GM19238 (cell line): ENCODE measurements around the gene MYO1H.
"Not testable (repeated sequence)": the region's sequence is repeated elsewhere in the genome, so short reads cannot be mapped to it uniquely, and the experiment has no call there.

Experiments
- DNase-seq: peaks from one replicate; pipeline ENCODE4 v3.0.0; 2011; ENCODE audit warnings: low spot score; ENCODE audit not compliant: insufficient read length

Gene MYO1H

GRCh38 chr12:109347589-109347988 is at the start of gene MYO1H:
MYO1H (plus strand) TSS chr12:109347900; CDS start chr12:109347961, 61 bp downstream.
- DNase-seq, result no peak

GRCh38 chr12:109299849-109300248 is 47.9 kb upstream of the MYO1H start:
- DNase-seq, result no peak

- no peak for DNase-seq
These were observed 46.0 kb upstream of the MYO1H start for GRCh38 chr12:109301643-109302168.

GRCh38 chr12:109302358-109302757 is 45.3 kb upstream of the MYO1H start:
- DNase-seq, result no peak

GRCh38 chr12:109302770-109303169 is 44.9 kb upstream of the MYO1H start:
- no peak for DNase-seq

GRCh38 chr12:109304485-109304884 is 43.2 kb upstream of the MYO1H start:
- no peak for DNase-seq

- no peak for DNase-seq
These were observed 42.2 kb upstream of the MYO1H start for GRCh38 chr12:109305547-109305946.

GRCh38 chr12:109307051-109307450 is 40.6 kb upstream of the MYO1H start:
- no peak for DNase-seq

- DNase-seq, result no peak
These were observed 38.9 kb upstream of the MYO1H start, which contains the start of gene FOXN4 for GRCh38 chr12:109308534-109309380. FOXN4 (minus strand) TSS chr12:109309284; CDS start chr12:109308321, 963 bp downstream.

GRCh38 chr12:109309381-109310246 is 38.1 kb upstream of the MYO1H start:
- DNase-seq, result no peak

- no peak for DNase-seq
These were observed 37.2 kb upstream of the MYO1H start for GRCh38 chr12:109310247-109311125.

GRCh38 chr12:109321294-109321693 is 26.4 kb upstream of the MYO1H start:
- not testable (repeated sequence) for DNase-seq

- DNase-seq, result no peak
These were observed 18.7 kb upstream of the MYO1H start for GRCh38 chr12:109329003-109329402.

- no peak for DNase-seq
These were observed 18.0 kb upstream of the MYO1H start for GRCh38 chr12:109329686-109330085.

- no peak for DNase-seq
These were observed 17.1 kb upstream of the MYO1H start for GRCh38 chr12:109330282-109331230.

- DNase-seq, result no peak
These were observed 16.3 kb upstream of the MYO1H start for GRCh38 chr12:109331301-109331952.

- no peak for DNase-seq
These were observed 12.8 kb upstream of the MYO1H start for GRCh38 chr12:109334887-109335286.

GRCh38 chr12:109336593-109336992 is 11.1 kb upstream of the MYO1H start:
- no peak for DNase-seq

GRCh38 chr12:109343677-109344076 is 4.0 kb upstream of the MYO1H start:
- DNase-seq, result no peak
